Endothelial cell (in vitro differentiated cells): ENCODE results near the gene NKX2-2. TPM values are rescaled to one million over a fixed set of nuclear protein-coding genes. Genes with fewer than 3 reads are reported as not detected.

Experiments
- DNase-seq: peaks from one replicate; pipeline ENCODE4 v3.0.0; 2021; ENCODE audit warnings: low spot score
- H3K27ac Mint-ChIP-seq: one replicate; pipeline ENCODE4 v1.8.0; 2021; ENCODE audit warnings: mixed read lengths, inconsistent platforms; ENCODE audit not compliant: unreplicated experiment
- H3K27me3 Mint-ChIP-seq: one replicate; pipeline ENCODE4 v1.8.0; 2021; ENCODE audit warnings: mild to moderate bottlenecking, moderate library complexity, mixed read lengths, inconsistent platforms; ENCODE audit not compliant: unreplicated experiment
- H3K36me3 Mint-ChIP-seq: one replicate; pipeline ENCODE4 v1.8.0; 2021; ENCODE audit warnings: mild to moderate bottlenecking, low read depth, mixed read lengths, inconsistent platforms; ENCODE audit not compliant: unreplicated experiment
- H3K4me1 Mint-ChIP-seq: one replicate; pipeline ENCODE4 v1.8.0; 2021; ENCODE audit warnings: mild to moderate bottlenecking, mixed read lengths, inconsistent platforms; ENCODE audit not compliant: unreplicated experiment
- H3K4me3 Mint-ChIP-seq: one replicate; pipeline ENCODE4 v1.8.0; 2021; ENCODE audit warnings: mild to moderate bottlenecking, mixed read lengths, inconsistent platforms; ENCODE audit not compliant: unreplicated experiment
- H3K9me3 Mint-ChIP-seq: one replicate; pipeline ENCODE4 v1.8.0; 2021; ENCODE audit warnings: mixed read lengths, inconsistent platforms; ENCODE audit not compliant: unreplicated experiment
- CTCF ChIP-seq: fragments of 200-600 bp; sonication (generic); IDR thresholded peaks from one replicate; pipeline ENCODE4 v1.5.0; 2021; ENCODE audit warnings: antibody characterized with exemption; ENCODE audit not compliant: unreplicated experiment
- long read RNA-seq: library from polyadenylated mRNA; unstranded; transcript quantifications from one replicate; pipeline ENCODE4 v2.0.0, GENCODE V29; 2020; ENCODE audit not compliant: unreplicated experiment
- total RNA-seq: library from RNA; stranded (reverse); fragmentation: NEBNext Ultra II Directional; extraction: Animal tissue kit (Norgen Biotek cat#: 25700); gene quantifications from one replicate; pipeline ENCODE4 v1.2.1, GENCODE V29; 2021; ENCODE audit not compliant: unreplicated experiment

Gene NKX2-2
- 0.82 TPM for total RNA-seq
- long read RNA-seq: 0 reads

- Mint-ChIP-seq H3K9me3 (no peaks in the 10 kb centered on the region), H3K4me3 (peak within 1 kb of the TSS; percentile 89), H3K27me3 (peaks cover 40% of the 10 kb centered on the region), H3K4me1 (peaks cover 39% of the 10 kb centered on the region), H3K27ac (no peak within 1 kb of the TSS), H3K36me3 (no peaks in the 10 kb centered on the region)
- DNase-seq: no peak
- TF ChIP-seq CTCF: no peak
Observed at GRCh38 chr20:21513881-21514540, at the start of gene NKX2-2. Gene NKX2-2, minus strand, starts transcription at chr20:21514064. Its CDS starts 395 bp downstream, at chr20:21513669.

- peaks cover 9% of the 10 kb centered on the region for H3K27me3 Mint-ChIP-seq
- TF ChIP-seq CTCF: no peak
- H3K27ac Mint-ChIP-seq: no peak overlapping the region
- DNase-seq: no peak
- peaks cover 4% of the 10 kb centered on the region for H3K4me1 Mint-ChIP-seq
- no peaks in the 10 kb centered on the region for H3K36me3 Mint-ChIP-seq
- H3K9me3 Mint-ChIP-seq: no peaks in the 10 kb centered on the region
- H3K4me3 Mint-ChIP-seq: no peak overlapping the region
Observed at GRCh38 chr20:21562656-21563055, 48.8 kb upstream of the NKX2-2 start.

- Mint-ChIP-seq H3K9me3 (no peaks in the 10 kb centered on the region), H3K4me3 (no peak overlapping the region), H3K27ac (no peak overlapping the region), H3K36me3 (no peaks in the 10 kb centered on the region), H3K27me3 (peaks cover 10% of the 10 kb centered on the region), H3K4me1 (peaks cover 19% of the 10 kb centered on the region)
- no peak for DNase-seq
- no peak for TF ChIP-seq CTCF
Observed at GRCh38 chr20:21559305-21559704, 45.4 kb upstream of the NKX2-2 start.

- no peak overlapping the region for H3K27ac Mint-ChIP-seq
- no peaks in the 10 kb centered on the region for H3K36me3 Mint-ChIP-seq
- no peaks in the 10 kb centered on the region for H3K9me3 Mint-ChIP-seq
- DNase-seq: no peak
- no peak overlapping the region for H3K4me3 Mint-ChIP-seq
- H3K27me3 Mint-ChIP-seq: peaks cover 10% of the 10 kb centered on the region
- TF ChIP-seq CTCF: no peak
- H3K4me1 Mint-ChIP-seq: peaks cover 16% of the 10 kb centered on the region
Observed at GRCh38 chr20:21557241-21558020, 43.6 kb upstream of the NKX2-2 start.

- Mint-ChIP-seq H3K27me3 (peaks cover 9% of the 10 kb centered on the region), H3K4me3 (no peak overlapping the region)
Observed at GRCh38 chr20:21556398-21556797, 42.5 kb upstream of the NKX2-2 start.

More at GRCh38 chr20:21556398-21556797, 42.5 kb upstream of the NKX2-2 start:
- peaks cover 16% of the 10 kb centered on the region for H3K4me1 Mint-ChIP-seq
- H3K36me3 Mint-ChIP-seq: no peaks in the 10 kb centered on the region
- TF ChIP-seq CTCF: no peak
- H3K27ac Mint-ChIP-seq: no peak overlapping the region
- DNase-seq: no peak
- no peaks in the 10 kb centered on the region for H3K9me3 Mint-ChIP-seq
